Right renal cortex interstitium (tissue), 3 donors: ENCODE results near the gene AGR3. TPM values are rescaled to one million over a fixed set of nuclear protein-coding genes. Genes with fewer than 3 reads are reported as not detected.
A peak's percentile ranks its signal among the peaks of the same experiment; 100 is the strongest.

ENCODE experiments used
- DNase-seq, 3 donors: peaks; one replicate each; pipeline ENCODE4 v3.0.0-alpha.2; 2013; ENCODE audit warnings: low read depth in 3 of 3, low spot score in 2 of 3
- polyA plus RNA-seq, 3 donors: library from polyadenylated mRNA; unstranded; fragments of 120-200 nt; gene quantifications; one replicate each; pipeline ENCODE4 v1.2.1, GENCODE V29; 2013; ENCODE audit not compliant: insufficient read length in 3 of 3

Gene AGR3
- polyA plus RNA-seq, result 1 to 10 TPM; 2.1 to 2.9 (median 2.4) TPM

DNA sequence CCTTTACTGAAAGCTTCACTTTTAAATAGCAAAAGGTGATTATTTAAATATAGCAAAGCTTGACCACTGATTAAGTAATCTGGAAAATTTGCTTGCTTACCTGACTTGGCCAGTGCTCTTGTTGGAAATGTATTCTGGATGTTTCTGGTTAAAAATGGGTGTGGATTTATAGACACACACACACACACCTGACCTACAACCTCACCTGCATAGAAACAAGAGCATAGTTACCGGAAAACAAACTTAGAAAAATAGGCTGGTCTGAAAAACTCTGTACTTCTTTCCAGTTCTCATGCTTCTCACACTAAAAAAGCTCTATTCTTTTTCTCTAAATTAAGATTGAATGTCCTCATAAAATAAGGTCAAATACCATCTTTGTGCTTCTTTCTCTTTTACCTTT is at the start of gene AGR3:
Gene AGR3 (minus strand): TSS at position 140 of the 400 bp plus-strand sequence. CDS start 3,365 bp downstream, outside the sequence.
- no peak for DNase-seq

DNA sequence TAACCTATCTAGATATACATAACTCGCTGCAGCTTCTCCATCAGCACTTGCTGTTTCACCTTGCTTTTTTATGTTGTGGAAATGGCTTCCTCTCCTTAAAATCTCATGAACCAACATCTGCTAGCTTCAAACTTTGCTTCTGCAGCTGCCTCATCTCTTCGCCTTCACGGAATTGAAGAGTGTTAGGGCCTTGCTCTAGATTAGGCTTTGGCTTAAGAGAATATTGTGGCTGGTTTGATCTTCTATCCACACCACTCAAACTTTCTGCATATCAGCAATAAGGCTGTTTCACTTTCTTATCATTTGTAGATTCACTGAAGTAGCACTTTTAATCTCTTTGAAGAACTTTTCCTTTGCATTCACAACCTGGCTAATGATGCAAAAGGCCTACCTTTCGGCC is 49.2 kb upstream of the AGR3 start:
- no peak for DNase-seq

DNA sequence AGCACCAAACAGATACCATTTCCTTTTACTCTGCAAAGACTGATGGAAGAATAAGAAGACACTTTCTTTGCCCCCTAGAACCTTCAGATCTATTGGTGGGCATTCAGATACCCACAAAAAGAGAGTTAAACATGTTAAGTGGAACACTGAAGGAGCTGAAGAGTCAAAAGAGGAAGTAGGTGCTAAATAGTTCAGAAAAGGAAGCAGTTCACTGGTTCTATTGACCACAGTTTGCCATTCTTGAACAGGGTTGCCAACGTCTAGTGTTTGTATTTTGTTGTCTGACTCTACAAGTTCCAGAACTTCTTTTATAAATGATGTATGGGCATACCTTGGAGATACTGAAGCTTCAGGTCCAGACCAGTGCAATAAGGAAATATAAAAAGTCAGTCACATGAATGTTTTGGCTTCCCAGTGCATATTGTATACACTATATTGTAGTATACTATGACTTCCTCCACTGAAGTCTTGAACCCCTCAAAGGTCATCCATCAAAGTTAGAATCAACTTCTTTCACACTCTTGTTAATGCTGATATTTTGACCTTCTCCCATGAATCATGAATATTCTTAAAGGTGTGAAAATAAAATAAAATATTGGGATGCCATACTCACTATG is 47.5 kb upstream of the AGR3 start:
- no peak for DNase-seq

DNA sequence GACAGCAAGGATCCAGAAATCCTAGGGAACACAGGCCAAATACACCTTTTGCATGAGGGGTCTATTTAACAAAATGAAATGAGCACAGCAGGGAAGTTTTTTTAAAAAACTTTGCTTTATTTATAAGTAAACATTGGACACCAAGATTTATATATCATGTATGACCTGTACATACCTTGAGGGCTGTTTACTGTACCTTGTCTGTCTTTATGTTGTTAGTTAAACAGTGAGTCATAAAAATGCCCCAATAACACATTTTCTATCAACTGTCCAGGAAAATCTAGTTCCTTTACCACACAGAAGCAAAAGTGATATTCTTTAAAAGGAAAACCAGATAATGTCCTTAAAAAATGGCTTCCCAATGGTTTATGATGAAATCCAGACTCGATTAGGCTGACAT is 45.1 kb upstream of the AGR3 start:
- no peak for DNase-seq

DNA sequence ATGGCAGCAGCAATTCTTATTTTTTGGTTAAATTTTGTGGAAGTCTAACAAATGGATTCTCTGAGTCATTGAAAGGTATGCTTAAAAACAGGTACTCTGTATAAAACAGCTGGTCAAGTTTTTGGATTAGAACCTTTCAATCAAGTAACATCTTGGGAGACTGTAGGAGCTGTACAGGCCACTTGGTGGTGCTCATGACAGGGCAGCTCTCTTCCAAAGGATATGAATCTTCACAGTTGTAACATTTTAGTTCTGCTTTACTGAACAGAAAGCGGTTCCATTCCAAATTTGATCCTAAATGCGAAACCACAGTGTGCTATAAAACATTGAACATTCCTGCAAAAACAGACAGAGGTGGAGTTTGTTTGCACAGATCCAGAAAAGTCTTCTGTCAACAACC is 44.5 kb upstream of the AGR3 start:
- DNase-seq, result no peak

DNA sequence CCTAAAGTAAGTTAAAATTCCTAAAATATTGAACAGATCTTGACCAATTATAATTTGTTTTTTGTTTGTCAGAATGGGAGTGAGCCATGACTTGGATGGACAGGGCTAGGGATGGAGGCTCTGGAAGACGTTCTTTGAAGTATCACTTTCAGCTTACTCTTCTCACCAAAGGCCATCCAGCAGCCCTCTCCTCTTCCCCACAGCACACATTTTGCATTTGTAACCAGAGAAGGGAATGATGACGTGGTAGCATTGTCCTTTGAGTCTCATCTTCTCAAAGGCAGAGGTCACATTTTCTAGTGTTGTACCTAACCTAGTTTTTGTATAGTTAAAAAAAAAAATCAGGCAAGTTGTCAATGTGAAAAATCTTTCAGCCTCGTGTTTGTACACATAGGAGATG is 43.8 kb upstream of the AGR3 start:
- no peak for DNase-seq

DNA sequence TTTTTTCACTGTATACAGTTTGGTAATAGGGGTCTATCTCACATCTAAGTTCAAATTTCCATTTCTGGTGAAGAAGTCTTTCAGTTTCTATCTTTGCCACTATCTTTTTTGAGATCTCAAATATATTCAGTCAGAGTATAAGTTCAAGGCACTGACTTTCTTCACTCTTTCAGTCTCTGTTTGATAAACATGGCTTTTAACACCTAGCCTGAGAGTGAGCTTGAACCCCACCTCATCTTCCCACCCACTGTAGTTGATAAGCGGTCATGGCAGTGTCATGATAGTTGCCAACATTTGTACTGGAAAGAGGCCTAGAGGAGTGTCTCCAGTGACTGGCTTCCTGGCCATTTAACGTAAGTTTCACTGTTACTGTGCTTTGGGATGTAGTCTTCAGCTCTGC is 41.2 kb upstream of the AGR3 start:
- no peak for DNase-seq

DNA sequence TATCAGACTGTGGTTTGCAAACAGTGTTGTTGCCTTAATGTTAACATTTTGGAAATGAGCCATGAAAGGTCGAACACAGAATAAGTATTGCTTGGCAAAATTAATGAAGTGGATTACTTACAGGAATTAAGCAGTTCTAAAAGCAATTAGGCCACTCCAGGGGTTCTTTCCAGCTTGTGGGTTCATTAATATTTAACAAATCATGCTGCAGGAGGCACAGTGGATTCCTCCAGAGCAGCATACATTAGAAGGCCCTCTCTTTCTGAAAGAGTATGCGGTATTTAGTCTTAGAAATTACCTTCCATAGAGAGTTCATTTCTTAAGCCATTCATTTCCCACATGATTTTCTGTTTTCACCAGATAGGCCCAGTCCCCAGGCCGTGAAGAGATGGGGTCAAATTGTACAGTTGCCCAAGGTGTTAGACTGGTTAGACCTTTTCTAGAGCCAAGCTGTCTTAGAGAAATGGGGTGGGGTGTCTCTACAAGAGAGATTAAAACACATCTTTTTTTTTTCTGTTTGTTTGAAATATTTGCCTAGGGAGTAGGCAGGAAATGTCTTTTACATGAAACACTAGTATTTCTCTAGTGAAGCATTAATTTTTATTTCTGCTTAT is 40.0 kb upstream of the AGR3 start:
- DNase-seq, result peak in 2 of 3 donors; percentile 32 to 44

DNA sequence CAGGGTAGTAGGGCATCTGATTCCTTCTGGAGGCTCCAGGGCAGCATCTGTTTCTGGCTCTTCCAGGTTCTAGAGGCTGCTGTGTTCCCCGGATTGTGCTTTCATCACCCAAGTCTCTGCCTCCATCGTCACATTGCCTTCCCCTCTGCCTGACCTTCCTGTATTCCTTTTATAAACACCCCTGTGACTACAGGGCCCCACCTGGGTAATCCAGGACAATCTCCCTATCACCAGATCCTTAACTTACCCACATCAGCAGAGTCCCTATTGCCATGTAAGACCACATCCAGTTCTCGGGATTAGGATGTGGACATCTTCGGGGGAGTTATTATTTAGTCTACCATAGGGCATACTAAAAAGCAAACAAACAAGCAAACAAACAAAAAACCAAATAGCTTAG is 39.4 kb upstream of the AGR3 start:
- no peak for DNase-seq

DNA sequence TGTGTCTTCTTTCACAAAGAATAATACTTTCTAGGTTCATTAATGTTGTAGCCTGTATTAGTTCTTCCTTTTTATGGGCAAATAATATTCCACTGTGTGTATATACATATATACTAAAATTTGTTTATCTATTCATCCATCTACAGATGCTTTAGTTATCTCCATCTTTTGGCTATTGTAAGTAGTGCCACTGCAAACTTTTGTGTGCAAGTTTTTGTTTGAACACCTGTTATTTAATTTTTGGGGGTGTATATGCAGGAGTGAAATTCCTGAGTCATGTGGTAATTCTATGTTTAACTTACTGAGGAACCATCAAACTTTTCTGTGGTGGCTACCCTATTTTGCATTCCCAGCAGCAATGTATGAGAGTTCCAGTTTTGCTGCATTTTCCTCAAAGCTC is 37.7 kb upstream of the AGR3 start:
- no peak for DNase-seq

DNA sequence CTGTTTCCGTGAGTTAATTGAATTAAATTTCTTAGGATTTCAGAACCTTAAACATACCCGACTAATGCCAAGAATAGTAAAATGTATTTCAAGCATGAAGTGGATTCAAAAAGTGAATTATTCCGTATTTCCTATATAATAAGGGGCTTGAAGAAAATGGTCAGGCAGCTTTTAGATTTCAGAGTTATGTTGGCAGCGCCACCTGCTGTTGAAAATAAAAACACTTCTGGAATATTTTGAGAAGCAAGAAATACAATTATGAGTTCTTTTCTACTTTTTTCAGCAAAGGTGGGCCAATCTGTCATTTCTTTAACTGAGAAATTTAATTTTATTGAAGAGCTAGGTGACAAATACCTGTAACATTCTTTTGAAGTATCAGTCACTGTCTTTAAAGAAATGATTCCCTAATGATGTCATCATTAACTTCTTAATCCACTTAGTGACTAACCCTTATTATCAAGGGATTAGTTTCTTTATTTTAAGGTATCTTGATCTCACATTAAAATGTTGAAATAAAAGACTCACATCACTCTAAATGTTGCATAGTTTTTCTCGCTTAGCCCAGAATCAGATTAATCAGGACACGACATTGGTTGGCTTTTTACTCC is 36.6 kb upstream of the AGR3 start:
- peak in 2 of 3 donors; percentile 30 to 32 for DNase-seq

DNA sequence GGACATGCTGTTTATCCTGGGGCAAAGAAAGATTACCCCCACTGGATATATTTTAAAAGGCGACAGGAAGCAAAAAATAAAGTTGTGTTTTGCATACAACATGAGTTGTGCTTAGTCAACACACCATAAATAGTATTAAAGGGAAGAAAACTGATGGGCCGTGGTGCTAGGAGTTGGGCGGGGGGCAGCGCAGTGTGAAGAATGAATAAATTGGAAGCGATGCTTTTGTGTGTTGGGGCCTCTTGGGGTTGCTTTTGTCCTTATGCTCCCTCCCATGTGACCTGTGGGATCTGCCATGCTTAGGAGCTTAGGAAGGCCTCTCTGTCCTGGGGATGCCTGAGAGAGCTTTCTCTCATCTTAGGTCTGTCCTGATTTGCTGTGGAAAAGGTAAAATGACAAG is 35.0 kb upstream of the AGR3 start:
- no peak for DNase-seq

DNA sequence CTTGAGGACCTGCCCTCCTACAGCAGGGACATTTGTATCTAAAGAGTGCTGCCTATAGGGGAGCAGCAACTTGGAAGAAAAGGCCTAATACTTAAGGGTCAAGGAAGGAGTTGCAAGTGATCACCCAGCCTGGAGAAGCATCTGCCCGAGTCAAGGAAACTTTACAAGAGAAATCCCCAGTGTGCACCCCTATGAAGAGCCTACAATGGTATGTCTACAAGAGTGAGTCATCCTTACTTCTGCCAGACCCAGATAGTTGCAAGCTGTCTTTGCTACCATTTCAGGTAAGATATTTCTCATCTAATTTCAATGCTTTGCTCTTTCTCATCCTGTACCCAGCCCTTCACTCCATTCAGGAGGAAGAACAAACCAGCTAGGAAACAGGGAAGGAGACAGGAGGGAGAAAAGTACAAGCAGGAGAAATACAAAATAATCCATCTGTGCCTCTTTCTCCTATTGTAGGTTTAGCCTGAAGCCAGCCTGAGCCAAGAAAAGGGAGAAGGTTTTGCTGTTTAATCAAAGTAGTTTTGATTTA is 34.4 kb upstream of the AGR3 start:
- DNase-seq, result no peak

DNA sequence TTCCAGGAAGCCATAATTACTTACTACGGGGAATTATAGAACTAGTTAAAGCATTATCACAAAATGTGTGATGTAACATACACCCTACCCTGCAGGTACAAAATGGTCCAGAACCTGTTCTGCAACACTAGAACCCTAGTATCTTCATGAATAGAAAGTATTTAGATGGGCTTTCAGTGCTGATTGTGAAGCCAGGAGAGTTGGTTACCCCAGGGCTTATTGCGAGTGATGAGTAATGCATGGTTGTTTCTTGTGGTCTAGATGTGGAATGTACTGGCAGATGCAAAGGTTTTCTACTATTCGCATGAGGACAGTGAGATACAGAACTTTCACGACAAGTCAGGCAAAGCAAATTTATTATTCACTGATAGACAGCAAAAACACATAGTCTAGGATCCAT is 33.6 kb upstream of the AGR3 start:
- DNase-seq, result no peak

DNA sequence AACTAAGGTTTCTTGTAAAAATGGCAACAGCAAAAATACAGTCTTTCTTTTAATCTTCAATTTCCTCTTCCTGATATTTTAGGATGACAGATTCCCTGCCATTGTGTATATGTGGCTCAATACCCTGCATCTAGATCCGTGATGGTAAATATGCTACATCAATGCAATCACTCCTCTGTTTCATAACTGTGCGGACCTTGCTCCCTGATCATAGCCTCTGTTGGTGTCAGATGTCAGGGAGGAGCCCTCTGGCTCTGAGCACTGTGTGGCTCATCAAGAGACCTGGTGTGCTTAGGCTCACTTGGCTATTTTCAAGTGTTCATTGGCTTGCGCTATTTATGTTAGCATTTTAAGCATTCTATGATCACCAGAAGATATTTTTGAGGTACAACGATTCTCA is 33.0 kb upstream of the AGR3 start:
- no peak for DNase-seq

DNA sequence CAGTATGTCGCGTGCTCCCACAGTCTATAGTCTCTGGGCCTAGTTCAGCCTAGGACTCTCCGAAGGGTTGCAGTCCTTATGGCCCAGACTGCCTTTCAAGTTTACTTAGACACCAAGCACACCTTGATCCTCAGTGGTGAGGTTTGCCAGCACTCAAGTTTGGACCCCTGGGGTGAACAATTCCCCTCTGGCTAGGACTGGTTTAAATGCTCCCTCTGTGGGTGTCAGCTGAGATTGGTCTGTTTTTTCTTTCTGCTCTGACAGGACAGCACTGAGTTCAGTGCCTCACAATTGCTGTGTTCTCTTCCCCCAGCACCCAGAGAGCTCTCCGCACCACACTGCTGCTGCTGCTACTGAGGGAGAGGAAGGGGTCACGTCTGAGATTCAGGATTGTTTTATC is 31.9 kb upstream of the AGR3 start:
- no peak for DNase-seq

DNA sequence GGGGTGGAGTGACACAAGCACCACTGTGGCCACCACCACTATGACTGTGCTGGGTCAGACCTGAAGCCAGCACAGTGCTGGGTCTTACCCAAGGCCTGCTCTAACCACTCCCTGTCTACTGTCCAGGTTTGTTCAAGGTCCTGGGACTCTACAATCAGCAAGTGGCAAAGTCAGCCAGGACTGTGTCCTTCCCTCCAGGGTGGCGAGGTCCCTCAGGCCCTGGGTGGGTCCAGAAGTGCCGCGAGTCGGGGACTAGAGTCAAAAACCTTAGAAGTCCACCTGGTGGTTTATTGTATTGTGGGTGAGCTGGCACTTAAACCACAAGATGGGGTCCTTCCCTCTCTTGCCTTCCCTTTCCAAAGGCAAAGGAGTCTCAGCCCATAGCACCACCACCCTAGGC is 30.8 kb upstream of the AGR3 start:
- DNase-seq, result no peak

DNA sequence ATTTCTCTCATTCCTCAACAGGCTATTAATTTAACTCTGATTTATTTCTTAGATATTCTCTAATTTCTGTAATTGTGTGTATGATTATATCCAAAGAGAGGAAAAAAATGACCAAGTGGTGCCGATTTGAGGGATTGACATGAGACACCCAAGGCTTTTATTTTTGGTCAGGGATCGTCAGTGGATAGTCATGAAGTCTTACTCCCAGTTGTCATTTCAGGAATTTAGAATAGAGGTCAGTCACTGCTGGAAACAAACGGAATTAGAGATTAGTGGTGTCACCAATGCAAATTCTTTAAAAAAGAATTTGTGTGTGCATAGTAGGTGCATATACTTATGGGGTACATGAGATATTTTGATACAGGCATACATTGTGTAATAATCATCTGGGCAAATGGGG is 26.8 kb upstream of the AGR3 start:
- DNase-seq, result no peak

DNA sequence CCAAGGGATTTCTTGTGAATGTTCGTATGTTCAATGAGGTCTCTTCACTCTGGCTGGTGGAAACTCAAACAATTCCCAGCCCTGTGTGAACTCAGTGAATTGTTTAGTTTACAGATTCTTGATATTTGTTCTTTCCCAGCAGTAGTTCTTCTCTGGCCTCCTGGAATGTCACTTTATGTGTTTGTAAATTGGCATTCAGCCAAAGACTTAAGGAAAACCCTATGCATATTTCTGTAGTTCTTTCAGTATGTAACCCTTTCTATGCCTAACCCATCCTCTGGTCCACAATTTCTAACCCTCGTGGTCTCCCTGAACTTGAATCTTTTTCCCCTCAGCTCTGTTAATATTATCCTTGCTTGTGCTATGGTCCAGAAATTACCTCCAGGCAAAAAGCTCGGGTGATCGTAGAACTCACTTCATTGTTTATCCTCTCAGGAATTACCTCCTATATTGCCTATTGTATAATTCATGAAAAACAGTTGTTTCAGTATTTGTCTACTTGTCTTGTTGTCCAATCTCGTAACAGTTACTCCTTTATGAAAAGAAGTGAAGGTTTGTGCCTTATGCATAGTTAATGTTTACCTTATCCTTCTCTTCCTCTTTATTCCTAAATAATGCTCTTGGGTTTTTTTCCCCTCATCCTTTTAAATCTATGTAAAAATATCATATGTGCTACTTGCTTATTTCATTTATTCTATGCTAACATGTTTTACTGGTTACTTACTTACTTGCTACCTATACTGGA is 23.7 kb upstream of the AGR3 start:
- DNase-seq, result no peak

DNA sequence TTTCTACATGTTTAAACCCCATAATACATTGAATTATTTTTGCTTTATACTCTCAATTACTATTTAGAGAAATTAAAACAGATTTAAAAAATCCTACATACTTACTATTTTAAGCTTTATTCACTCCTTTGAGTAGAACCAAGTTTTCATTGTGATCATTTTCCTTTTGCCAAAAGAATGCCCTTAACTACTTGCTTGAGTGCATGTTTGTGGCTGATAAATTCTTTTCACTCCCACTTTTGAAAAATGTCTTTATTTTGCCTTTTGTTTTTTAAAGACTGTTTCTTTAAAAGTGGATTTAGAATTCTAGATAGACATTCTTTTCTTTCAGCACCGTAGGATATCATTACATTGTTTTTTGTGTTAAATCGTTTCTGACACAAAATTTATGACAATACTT is 22.3 kb upstream of the AGR3 start:
- no peak for DNase-seq

DNA sequence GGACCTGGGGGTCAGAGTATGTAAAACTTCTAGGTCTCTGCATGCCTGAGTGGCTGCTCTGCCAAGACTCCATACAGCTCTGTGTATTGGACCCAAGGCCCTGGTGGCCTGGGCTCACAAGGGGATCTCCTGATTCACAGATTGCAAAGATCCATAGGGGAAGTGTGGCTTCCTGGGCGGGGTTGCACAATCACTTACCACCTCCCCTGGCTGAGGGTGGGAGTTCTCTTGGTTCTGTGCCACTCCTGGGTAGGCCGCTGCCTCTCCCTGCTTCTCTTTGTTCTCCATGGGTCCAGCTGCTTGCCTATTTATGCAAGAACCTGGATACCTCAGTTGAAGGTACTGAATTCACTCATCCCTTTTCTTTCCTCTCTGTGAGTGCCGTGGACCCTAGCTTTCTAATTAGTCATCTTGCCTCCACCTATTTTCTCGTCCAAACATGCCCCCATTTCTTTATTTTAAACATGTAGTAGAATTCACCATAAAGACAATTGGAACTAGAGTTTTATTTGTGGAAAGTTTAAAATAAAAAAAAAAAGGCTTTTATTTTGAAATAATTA is 18.5 kb upstream of the AGR3 start:
- DNase-seq, result no peak
